ENCODE data around the gene ARL3.

DNA sequence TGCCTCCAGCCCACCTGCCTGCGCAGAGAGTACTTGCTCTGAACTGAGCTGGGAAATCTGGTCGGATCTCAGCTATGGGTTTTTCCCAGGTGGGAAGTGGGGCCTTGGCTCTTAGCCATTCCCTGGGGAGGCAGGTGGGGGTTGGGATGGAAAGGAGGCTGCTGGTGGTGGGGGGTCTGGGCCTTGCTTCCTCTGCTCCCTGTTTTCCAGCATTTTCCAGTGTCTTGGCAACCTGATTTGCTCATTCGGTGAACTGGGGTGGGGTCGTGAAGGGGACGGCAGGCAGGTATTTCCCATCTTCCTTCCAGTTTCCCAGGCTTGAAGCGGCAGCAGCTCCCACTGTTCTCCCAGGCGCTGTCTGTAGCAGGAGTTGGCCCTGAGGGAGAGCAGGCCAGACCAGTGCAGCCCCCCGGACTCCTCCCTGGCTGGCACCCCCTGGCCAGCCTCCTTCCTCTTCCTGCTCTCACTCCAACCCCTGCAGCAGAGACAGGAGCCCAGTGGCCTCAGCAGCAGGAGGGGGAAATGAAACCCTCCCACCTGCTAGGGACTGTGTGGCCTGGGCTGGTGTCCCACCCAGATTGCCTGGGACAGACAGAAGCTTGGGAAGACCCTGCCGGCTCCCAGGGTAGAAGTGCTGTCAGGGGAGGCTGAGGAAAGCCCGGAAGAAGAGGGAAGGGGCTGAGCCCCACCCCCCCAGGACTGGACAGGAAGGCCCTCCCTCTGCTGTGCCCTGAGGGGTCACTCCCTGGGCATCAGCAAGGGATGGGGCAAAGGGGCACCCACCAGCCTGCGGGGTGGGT, 63.3 kb downstream of the ARL3 start:
- TF ChIP-seq, protein P1, sequence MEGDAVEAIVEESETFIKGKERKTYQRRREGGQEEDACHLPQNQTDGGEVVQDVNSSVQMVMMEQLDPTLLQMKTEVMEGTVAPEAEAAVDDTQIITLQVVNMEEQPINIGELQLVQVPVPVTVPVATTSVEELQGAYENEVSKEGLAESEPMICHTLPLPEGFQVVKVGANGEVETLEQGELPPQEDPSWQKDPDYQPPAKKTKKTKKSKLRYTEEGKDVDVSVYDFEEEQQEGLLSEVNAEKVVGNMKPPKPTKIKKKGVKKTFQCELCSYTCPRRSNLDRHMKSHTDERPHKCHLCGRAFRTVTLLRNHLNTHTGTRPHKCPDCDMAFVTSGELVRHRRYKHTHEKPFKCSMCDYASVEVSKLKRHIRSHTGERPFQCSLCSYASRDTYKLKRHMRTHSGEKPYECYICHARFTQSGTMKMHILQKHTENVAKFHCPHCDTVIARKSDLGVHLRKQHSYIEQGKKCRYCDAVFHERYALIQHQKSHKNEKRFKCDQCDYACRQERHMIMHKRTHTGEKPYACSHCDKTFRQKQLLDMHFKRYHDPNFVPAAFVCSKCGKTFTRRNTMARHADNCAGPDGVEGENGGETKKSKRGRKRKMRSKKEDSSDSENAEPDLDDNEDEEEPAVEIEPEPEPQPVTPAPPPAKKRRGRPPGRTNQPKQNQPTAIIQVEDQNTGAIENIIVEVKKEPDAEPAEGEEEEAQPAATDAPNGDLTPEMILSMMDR (IDR thresholded peaks at IDR 0.05), result no peak
- TF ChIP-seq EP300 (IDR thresholded peaks at IDR 0.05), result no peak
- TF ChIP-seq POLR2A (IDR thresholded peaks at IDR 0.05; ENCODE audit: low read depth), result no peak

Data from esophagus muscularis mucosa (tissue), 4 donors.